Measurements from ENCODE around the gene SPCS3.

DNA sequence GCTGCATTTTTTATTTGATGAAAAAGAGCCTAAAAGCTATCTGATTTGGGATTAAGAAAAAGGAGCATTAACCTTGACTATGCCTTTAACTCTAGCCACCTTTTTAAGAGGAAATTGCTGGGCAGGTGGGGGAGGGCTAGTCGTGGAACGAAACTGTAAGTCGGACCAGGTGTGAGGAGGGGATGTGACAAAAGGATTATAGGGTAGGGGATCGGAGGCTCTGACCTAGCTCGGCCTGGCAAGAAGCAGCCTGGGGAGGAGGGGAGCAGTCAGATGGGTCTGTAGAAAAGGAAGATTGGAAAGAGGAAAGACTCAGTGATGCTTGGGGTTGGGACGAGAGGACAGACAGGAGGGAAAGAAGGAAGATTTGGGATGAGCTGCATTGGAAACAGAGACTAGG, 21.1 kb upstream of the SPCS3 start:
- TF ChIP-seq, protein P1, sequence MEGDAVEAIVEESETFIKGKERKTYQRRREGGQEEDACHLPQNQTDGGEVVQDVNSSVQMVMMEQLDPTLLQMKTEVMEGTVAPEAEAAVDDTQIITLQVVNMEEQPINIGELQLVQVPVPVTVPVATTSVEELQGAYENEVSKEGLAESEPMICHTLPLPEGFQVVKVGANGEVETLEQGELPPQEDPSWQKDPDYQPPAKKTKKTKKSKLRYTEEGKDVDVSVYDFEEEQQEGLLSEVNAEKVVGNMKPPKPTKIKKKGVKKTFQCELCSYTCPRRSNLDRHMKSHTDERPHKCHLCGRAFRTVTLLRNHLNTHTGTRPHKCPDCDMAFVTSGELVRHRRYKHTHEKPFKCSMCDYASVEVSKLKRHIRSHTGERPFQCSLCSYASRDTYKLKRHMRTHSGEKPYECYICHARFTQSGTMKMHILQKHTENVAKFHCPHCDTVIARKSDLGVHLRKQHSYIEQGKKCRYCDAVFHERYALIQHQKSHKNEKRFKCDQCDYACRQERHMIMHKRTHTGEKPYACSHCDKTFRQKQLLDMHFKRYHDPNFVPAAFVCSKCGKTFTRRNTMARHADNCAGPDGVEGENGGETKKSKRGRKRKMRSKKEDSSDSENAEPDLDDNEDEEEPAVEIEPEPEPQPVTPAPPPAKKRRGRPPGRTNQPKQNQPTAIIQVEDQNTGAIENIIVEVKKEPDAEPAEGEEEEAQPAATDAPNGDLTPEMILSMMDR (IDR thresholded peaks at IDR 0.05; ENCODE audit: low read depth, low read length) = no peak
- TF ChIP-seq POLR2A (IDR thresholded peaks at IDR 0.05; ENCODE audit: extremely low read depth, insufficient read length) = no peak
- TF ChIP-seq, protein P2, sequence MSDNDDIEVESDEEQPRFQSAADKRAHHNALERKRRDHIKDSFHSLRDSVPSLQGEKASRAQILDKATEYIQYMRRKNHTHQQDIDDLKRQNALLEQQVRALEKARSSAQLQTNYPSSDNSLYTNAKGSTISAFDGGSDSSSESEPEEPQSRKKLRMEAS (IDR thresholded peaks at IDR 0.05; ENCODE audit: low read depth, low read length) = no peak
- no peak for TF ChIP-seq MYC (IDR thresholded peaks at IDR 0.05; ENCODE audit: low read depth, low read length)
